ENCODE measurements around the gene RADX.
"Not testable (repeated sequence)": the region's sequence is repeated elsewhere in the genome, so short reads cannot be mapped to it uniquely, and the experiment has no call there.

The RADX gene

GRCh38 chrX:106611679-106612392, at the start of gene RADX:
RADX (plus strand) TSS chrX:106611978; CDS start chrX:106612081, 103 bp downstream.
- DNase-seq, result peak; percentile 77

DNA sequence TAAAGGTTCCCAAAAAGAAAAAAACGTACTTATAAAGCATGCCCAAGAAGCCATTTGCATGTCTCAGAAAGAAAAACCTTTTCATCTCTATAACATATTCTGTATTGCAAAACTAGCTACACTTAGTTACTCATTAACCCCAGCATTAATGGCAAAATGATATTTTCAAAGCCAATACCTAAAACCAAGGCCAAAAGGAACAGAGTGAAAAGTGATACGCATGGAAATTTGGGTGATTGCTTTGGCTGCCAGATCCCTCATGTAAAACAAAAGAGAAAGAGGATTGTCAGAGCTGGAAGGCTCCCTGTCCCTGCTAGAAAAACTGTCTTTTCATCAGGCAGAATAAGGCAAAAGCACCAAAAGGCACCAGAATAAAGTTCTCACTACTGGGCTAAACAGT, 46.8 kb upstream of the RADX start:
- no peak for DNase-seq

GRCh38 chrX:106566362-106566761, 45.4 kb upstream of the RADX start:
- DNase-seq, result no peak

- no peak for DNase-seq
These were observed 29.9 kb upstream of the RADX start for GRCh38 chrX:106581856-106582255.

- no peak for DNase-seq
These were observed 26.3 kb upstream of the RADX start for GRCh38 chrX:106585478-106585877.

DNA sequence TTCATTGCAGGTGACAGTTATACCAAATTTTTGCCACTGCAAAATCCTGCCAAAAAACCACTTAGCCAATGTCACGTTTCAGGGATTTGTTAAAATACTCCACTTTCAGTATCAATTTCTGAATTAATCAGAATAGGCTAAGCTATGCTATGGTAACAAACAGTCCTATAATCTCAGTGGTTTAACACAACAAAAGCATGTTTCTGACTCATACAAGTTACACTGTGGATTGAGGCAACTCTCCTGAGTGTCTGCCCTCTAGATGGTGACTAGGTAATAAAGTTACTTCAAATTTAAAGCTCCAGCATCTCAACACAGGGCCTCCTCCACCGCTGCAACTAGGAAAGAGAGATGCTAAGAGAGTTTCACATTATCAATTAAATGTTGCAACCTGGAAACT, 23.0 kb upstream of the RADX start:
- DNase-seq, result no peak

DNA sequence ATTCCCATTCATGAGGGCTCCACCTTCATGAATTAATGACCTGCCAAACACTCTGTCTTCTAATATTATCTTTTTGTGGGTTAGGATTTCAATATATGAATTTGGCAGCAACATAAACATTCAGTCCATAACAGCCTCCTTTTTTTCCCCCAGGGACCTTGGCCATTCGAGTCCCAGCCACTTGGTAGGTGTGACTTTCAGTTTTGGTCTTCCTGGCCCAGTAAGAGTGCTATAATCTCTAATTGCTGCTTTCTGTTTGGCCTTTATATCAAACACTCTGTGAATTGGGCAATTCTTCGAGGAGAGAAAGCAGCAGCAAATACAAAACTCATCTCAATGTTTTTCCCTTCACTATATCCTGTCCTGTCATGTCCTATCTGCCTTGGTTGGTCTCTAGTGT, 12.4 kb upstream of the RADX start:
- DNase-seq, result no peak

- no peak for DNase-seq
These were observed 5.2 kb upstream of the RADX start for GRCh38 chrX:106606571-106606970.

GRCh38 chrX:106608016-106608415, 3.8 kb upstream of the RADX start:
- no peak for DNase-seq

- no peak for DNase-seq
These were observed 480 bp upstream of the RADX start for GRCh38 chrX:106611317-106611678.

DNA sequence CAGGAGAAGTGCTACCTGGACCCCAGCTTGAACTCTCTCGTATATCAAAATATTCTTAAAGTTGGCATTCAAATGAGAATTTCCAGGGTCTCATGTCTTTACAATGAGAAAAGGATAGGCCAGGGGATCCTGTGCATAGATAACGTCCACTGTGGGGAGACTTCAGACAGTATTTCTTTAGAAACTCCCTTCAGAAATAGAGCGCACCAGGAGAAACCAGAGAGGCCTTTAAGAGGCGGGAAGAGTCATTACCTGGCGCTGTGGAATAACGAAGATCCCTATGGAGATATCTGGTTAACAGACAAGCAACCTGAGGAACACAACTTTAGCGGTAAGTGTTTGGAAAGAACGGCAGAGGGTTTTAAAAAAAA, 600 bp downstream of the RADX start:
- DNase-seq, result no peak

- no peak for DNase-seq
These were observed 1.5 kb downstream of the RADX start for GRCh38 chrX:106613277-106613676.

DNA sequence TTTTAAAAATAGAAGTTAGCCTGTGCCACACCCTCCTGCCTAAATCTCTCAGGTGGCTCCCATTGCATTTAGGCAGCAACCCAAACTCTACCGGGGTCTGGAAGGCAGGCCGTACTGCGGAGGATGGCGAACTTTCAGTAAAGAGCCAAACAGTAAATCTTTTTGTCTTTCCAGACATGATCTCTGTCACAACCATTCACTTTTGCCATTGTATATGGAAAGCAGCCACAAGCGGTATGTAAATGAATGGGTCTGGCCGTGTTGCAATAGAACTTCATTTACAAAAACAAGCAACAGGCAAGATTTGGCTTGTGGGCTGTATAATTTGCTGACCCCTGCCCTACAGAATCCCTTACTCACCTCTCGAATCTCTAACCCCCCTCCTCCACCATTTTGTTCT, 3.3 kb downstream of the RADX start:
- no peak for DNase-seq

GRCh38 chrX:106619797-106620196, 8.0 kb downstream of the RADX start:
- no peak for DNase-seq

GRCh38 chrX:106621836-106622235, 10.1 kb downstream of the RADX start:
- no peak for DNase-seq

DNA sequence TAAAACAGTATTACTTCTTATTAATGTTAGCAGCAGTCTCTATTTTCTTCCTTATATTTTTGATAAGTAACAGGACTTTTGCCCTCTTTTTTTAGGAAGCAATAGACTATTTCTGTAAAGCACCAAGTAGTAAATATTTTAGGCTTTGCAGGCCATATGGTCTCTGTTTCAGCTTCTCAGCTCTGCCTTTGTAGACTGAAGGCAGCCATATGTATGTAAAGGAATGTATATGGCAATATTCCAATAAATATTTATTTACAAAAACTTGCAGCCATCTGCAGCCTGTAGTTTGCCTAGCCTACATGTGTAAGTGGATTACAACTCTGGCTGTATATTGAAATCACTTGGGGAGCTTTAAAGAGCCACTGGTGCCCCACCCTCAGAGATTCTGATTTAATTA, 15.0 kb downstream of the RADX start:
- DNase-seq, result no peak

GRCh38 chrX:106631615-106632014, 19.8 kb downstream of the RADX start:
- no peak for DNase-seq

- no peak for DNase-seq
These were observed 38.0 kb downstream of the RADX start for GRCh38 chrX:106649523-106650428.

DNA sequence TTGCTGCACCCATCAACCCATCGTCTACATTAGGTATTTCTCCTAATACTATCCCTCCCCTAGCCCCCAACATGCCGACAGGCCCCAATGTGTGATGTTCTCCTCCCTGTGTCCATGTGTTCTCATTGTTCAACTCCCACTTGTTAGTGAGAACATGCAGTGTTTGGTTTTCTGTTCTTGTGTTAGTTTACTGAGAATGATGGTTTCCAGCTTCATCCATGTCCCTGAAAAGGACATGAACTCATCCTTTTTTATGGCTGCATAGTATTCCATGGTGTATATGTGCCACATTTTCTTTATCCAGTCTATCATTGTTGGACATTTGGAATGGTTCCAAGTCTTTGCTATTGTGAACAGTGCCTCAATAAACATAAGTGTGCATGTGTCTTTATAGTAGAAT, 41.8 kb downstream of the RADX start:
- not testable (repeated sequence) for DNase-seq

- DNase-seq, result no peak
These were observed 58.9 kb downstream of the RADX start for GRCh38 chrX:106670631-106671030.

DNA sequence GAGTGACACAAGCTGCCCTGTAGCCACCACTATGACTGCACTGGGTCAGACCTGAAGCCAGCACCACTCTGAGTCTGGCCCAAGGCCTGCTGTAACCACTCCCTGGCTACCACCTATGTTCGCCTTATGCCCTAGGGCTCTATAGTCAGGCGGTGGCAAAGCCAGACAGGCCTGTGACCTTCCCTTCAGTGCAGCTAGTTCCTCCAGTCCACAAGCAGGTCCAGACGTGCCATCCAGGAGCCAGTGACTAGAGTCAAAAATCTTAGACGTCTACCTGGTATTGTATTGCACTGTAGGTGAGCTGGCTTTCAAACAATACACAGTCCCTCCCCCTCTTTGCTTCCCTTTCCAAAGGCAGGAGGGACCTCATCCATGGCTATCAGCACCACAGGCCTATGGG, 60.7 kb downstream of the RADX start:
- DNase-seq, result no peak

DNA sequence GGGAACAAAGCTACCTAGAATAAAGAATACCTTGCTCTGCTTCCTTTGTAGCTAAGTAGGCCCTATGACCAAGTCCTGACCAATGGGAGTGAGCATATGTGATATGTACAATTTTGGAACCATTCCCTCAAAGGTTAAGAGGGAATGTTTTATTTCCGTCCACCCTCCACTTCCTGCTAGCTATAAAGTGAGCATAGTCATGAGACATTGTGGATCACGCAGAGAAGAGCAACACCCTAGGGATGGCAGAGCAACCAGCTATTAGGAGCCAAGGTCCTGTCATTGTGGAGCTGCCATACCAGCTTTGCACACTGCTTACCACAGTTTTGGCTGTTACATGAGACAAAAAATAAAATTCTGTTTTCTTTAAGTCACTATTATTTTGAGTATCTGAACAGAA, 68.9 kb downstream of the RADX start:
- DNase-seq, result no peak

- no peak for DNase-seq
These were observed 72.4 kb downstream of the RADX start for GRCh38 chrX:106684207-106684606.

GRCh38 chrX:106692425-106693065, 80.8 kb downstream of the RADX start:
- DNase-seq, result no peak

Data from activated CD4-positive, alpha-beta T cell treated with anti-CD3 and anti-CD28 coated beads for 1 hour (primary cell).